Hepatocyte (in vitro differentiated cells): ENCODE data around the gene RNF43. TPM values are rescaled to one million over a fixed set of nuclear protein-coding genes. Genes with fewer than 3 reads are reported as not detected.

Experiments used
- DNase-seq: peaks from one replicate; pipeline ENCODE4 v3.0.0-alpha.2; 2016; ENCODE audit warnings: low spot score
- H2AFZ ChIP-seq: fragments of 200-600 bp; sonication (generic); 2 replicates; pipeline ENCODE4 v1.6.0; 2016; ENCODE audit warnings: antibody characterized with exemption, mild to moderate bottlenecking
- H3K27ac ChIP-seq: fragments of 200-600 bp; sonication (generic); 2 replicates; pipeline ENCODE4 v1.5.1; 2016; ENCODE audit warnings: mild to moderate bottlenecking
- H3K27me3 ChIP-seq: fragments of 200-600 bp; sonication (generic); 2 replicates; pipeline ENCODE4 v1.6.1; 2016
- H3K36me3 ChIP-seq: fragments of 200-600 bp; sonication (generic); replicated peaks from 2 replicates; pipeline ENCODE4 v1.5.1; 2016; ENCODE audit warnings: low read depth; ENCODE audit not compliant: insufficient read depth
- H3K4me1 ChIP-seq: fragments of 200-600 bp; sonication (generic); 2 replicates; pipeline ENCODE4 v1.5.1; 2016; ENCODE audit warnings: mild to moderate bottlenecking, moderate library complexity; ENCODE audit not compliant: insufficient read depth
- H3K4me2 ChIP-seq: fragments of 200-600 bp; sonication (generic); 2 replicates; pipeline ENCODE4 v1.6.0; 2016
- H3K4me3 ChIP-seq: fragments of 200-600 bp; sonication (generic); 2 replicates; pipeline ENCODE4 v1.5.1; 2016; ENCODE audit warnings: mild to moderate bottlenecking
- H3K79me2 ChIP-seq: fragments of 200-600 bp; sonication (generic); 2 replicates; pipeline ENCODE4 v1.6.0; 2017; ENCODE audit warnings: mild to moderate bottlenecking
- H3K9me2 ChIP-seq: fragments of 200-600 bp; sonication (generic); replicated peaks from 2 replicates; pipeline ENCODE4 v1.6.0; 2017; ENCODE audit warnings: mild to moderate bottlenecking; ENCODE audit not compliant: insufficient read depth
- H3K9me3 ChIP-seq: fragments of 200-600 bp; sonication (generic); 2 replicates; pipeline ENCODE4 v1.5.1; 2016; ENCODE audit warnings: low read depth, mild to moderate bottlenecking
- H4K20me1 ChIP-seq: fragments of 200-600 bp; sonication (generic); 2 replicates; pipeline ENCODE4 v1.6.0; 2016; ENCODE audit warnings: mild to moderate bottlenecking; ENCODE audit not compliant: insufficient read depth, poor library complexity, severe bottlenecking
- EZH2 ChIP-seq: fragments of 200-600 bp; sonication (generic); IDR thresholded peaks from 2 replicates; pipeline ENCODE4 v1.6.1; 2016; ENCODE audit warnings: antibody characterized with exemption, mild to moderate bottlenecking, borderline replicate concordance
- EZH2phosphoT487 ChIP-seq: fragments of 200-600 bp; sonication (generic); IDR thresholded peaks from one replicate; pipeline ENCODE4 v1.6.1; 2018; ENCODE audit warnings: antibody characterized with exemption, mild to moderate bottlenecking, low read depth, moderate library complexity; ENCODE audit not compliant: unreplicated experiment, severe bottlenecking
- WGBS: methylation state at CpG from one replicate; pipeline ENCODE4 v1.1.6; 2016; ENCODE audit warnings: low lambda C conversion rate; ENCODE audit errors: missing lambda C conversion rate; 5-methylcytosine and 5-hydroxymethylcytosine counted together
- polyA plus RNA-seq: library from polyadenylated mRNA; unstranded; fragments of >200 nt; fragmentation: Nextera tagmentation; extraction: Ambion mirVana; gene quantifications from 2 replicates; pipeline ENCODE4 v1.2.1, GENCODE V29; 2016
- total RNA-seq: library from RNA; depleted of rRNA; stranded (reverse); fragments of >200 nt; gene quantifications from 2 replicates; pipeline ENCODE4 v1.2.3, GENCODE V29; 2014
- TF ChIP-seq, protein P1 (sequence below): fragments of 200-600 bp; sonication (generic); IDR thresholded peaks from 2 replicates; pipeline ENCODE4 v1.5.1; 2016; ENCODE audit warnings: antibody characterized with exemption, mild to moderate bottlenecking; ENCODE audit not compliant: poor library complexity

RNF43 gene
- total RNA-seq = 6.5 and 10.1 TPM in 2 replicates
- polyA plus RNA-seq = 7.9 and 12.4 TPM in 2 replicates

DNA sequence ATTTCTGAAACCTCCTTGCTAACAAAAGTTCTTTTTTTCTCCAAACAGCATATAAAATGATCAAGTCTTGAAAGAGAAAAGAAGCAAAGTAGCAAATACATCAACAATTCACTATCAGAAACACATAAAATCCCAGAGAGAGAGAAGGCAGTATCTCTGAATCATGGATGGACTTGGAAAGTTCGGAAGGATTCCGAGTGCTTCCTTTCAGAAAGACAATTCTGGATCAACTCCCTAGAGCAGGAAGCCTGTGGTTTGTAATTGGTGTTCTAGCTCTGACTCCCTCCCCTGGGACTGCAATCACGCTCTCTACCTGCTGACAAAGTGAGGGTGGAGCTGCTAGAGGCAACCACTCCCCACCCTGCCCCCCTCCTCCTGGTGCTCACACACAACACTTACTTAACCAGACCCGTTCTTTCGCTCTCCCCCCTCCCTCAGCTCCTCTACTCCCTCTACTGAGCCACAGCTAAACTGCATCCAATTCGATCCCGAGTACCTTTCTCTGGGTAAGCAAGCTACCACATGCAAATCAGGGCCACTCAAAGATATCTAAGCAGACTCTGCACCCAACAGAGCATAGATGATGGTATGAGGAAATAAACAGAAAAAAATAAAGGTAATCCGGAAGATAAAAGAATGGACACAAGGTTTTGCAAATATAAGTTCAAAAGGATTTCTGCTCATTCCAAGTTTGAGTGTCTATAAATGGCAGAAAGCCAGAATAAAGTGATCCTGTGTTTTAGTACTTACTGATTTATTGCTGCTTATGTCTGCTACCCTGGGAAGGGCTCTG is at the start of gene RNF43:
RNF43 (minus strand) TSS at position 235 of the 793 bp plus-strand sequence. CDS start 1,957 bp downstream, outside the sequence.
- H4K20me1 ChIP-seq = no peaks in the 10 kb centered on the region
- 2% methylated on average over 8 of the region's 8 CpGs for WGBS
- H3K27me3 ChIP-seq = no peaks in the 10 kb centered on the region
- peak within 1 kb of the TSS; percentile 71 for H3K4me2 ChIP-seq
- peak within 1 kb of the TSS; percentile 62 for H3K4me3 ChIP-seq
- peak; percentile 96 for DNase-seq
- no peaks in the 10 kb centered on the region for H3K4me1 ChIP-seq
- H3K9me2 ChIP-seq = no peaks in the 10 kb centered on the region
- H3K79me2 ChIP-seq = peaks cover 45% of the 10 kb centered on the region
- TF ChIP-seq EZH2phosphoT487 = no peak
- TF ChIP-seq, protein P1, sequence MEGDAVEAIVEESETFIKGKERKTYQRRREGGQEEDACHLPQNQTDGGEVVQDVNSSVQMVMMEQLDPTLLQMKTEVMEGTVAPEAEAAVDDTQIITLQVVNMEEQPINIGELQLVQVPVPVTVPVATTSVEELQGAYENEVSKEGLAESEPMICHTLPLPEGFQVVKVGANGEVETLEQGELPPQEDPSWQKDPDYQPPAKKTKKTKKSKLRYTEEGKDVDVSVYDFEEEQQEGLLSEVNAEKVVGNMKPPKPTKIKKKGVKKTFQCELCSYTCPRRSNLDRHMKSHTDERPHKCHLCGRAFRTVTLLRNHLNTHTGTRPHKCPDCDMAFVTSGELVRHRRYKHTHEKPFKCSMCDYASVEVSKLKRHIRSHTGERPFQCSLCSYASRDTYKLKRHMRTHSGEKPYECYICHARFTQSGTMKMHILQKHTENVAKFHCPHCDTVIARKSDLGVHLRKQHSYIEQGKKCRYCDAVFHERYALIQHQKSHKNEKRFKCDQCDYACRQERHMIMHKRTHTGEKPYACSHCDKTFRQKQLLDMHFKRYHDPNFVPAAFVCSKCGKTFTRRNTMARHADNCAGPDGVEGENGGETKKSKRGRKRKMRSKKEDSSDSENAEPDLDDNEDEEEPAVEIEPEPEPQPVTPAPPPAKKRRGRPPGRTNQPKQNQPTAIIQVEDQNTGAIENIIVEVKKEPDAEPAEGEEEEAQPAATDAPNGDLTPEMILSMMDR = peak; percentile 76
- no peak for TF ChIP-seq EZH2
- peak within 1 kb of the TSS; percentile 89 for H3K27ac ChIP-seq
- peak within 1 kb of the TSS; percentile 49 for H2AFZ ChIP-seq
- H3K9me3 ChIP-seq = no peaks in the 10 kb centered on the region
- H3K36me3 ChIP-seq = no peaks in the 10 kb centered on the region

DNA sequence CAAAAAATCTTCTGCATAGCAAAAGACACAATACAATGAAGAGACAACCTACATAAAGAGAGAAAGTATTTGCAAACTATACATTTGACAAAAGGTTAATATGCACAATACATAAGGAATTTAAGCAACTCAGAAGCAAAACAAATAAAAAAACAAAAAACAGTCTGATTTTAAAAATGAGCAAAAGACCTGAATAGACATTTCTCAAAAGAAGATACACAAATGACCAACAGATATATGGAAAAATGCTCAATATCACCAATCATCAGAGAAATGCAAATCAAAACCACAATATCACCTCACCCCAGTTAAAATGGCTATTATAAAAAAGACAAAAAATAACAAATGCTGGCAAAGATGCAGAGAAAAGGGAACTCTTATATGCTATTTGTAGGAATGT is 38.2 kb upstream of the RNF43 start:
- H4K20me1 ChIP-seq = no peaks in the 10 kb centered on the region
- no peak overlapping the region for H3K27ac ChIP-seq
- no peaks in the 10 kb centered on the region for H3K9me3 ChIP-seq
- no peaks in the 10 kb centered on the region for H3K27me3 ChIP-seq
- no peak overlapping the region for H3K4me2 ChIP-seq
- no peak for DNase-seq
- H3K4me3 ChIP-seq = no peak overlapping the region
- no peaks in the 10 kb centered on the region for H3K79me2 ChIP-seq
- H3K36me3 ChIP-seq = no peaks in the 10 kb centered on the region
- H3K9me2 ChIP-seq = no peaks in the 10 kb centered on the region
- no peak overlapping the region for H2AFZ ChIP-seq
- TF ChIP-seq, protein P1 = no peak
- TF ChIP-seq EZH2phosphoT487 = no peak
- TF ChIP-seq EZH2 = no peak
- no peaks in the 10 kb centered on the region for H3K4me1 ChIP-seq

GRCh38 chr17:58452738-58453137 is 35.4 kb upstream of the RNF43 start:
- TF ChIP-seq EZH2 (no peak), EZH2phosphoT487 (no peak)
- TF ChIP-seq, protein P1 = no peak
- DNase-seq = no peak
- Histone ChIP-seq H3K36me3 (no peaks in the 10 kb centered on the region), H2AFZ (no peak overlapping the region), H3K9me2 (no peaks in the 10 kb centered on the region), H4K20me1 (no peaks in the 10 kb centered on the region), H3K9me3 (no peaks in the 10 kb centered on the region), H3K4me2 (no peak overlapping the region), H3K79me2 (no peaks in the 10 kb centered on the region), H3K4me1 (no peaks in the 10 kb centered on the region), H3K4me3 (no peak overlapping the region), H3K27me3 (no peaks in the 10 kb centered on the region), H3K27ac (no peak overlapping the region)
- 100% methylated on average over 1 of the region's 1 CpG for WGBS
